ENCODE measurements around the gene KCTD3. TPM values are rescaled to one million over a fixed set of nuclear protein-coding genes. Genes with fewer than 3 reads are reported as not detected.

Gene KCTD3
- total and polyA plus RNA-seq, 2 of the 13 experiments (the other 11 are each of a cell fraction or from before 2014, with no cell fraction given): 49.8 to 68.1 TPM

- Histone ChIP-seq H2AFZ (ENCODE audit: low read length) (no peak overlapping the region), H3K4me3 (replicated peaks in 1 of 3; ENCODE audit: insufficient read depth in 1 of 3, low read depth in 2 of 3, low read length in 3 of 3) (no peak overlapping the region), H3K27me3 (ENCODE audit: control insufficient read depth in 1 of 2, insufficient read depth in 2 of 2, low read length in 2 of 2) (no peaks in the 10 kb centered on the region), H3K9ac (ENCODE audit: insufficient read depth, low read depth, low read length) (no peak overlapping the region), H3K79me2 (ENCODE audit: insufficient read depth, low read length) (peaks cover 5% of the 10 kb centered on the region), H4K20me1 (ENCODE audit: insufficient read depth, low read length) (0 out of 2 replicates have a peak, but pooled peaks cover 3% of the 10 kb centered on the region), H3K4me2 (ENCODE audit: low read depth, low read length) (no peak overlapping the region), H3K36me3 (replicated peaks in 1 of 2; ENCODE audit: control insufficient read depth in 1 of 2, insufficient read depth in 2 of 2, low read length in 2 of 2) (peaks cover 3 to 31% of the 10 kb centered on the region in 2 experiments), H3K9me3 (ENCODE audit: low read length) (no peaks in the 10 kb centered on the region), H3K27ac (ENCODE audit: extremely low read length, insufficient read depth, low read length) (no peak overlapping the region), H3K4me1 (ENCODE audit: insufficient read depth, low read length) (peaks cover 26% of the 10 kb centered on the region)
- CTCF ChIA-PET (ENCODE audit: low intra/inter-chr PET ratio, low total read pairs): no interaction called here
- BruUV-seq (replicated peaks): no TSS peak
- POLR2A ChIA-PET: no interaction called here
- in situ Hi-C loops (cut with HindIII; ENCODE audit: extremely low pct_ligation_motif_present, low pct_unique_long_range_greater_than_20kb): no loop called here
- ATAC-seq (no peak), DNase-seq (ENCODE audit: low spot score) (no peak), FAIRE-seq (no peak)
- intact Hi-C loops (cut with micrococcal nuclease; ENCODE audit: unreplicated experiment): loop anchor here (5.0 kb wide), 1 partner anchor 81 kb away; no protein-coding TSS in a partner anchor
- 98% methylated on average over 4 of the region's 4 CpGs for WGBS (ENCODE audit: low lambda C conversion rate)
- TF ChIP-seq GATA4 (IDR thresholded peaks at IDR 0.05; ENCODE audit: borderline replicate concordance, low read depth): no peak
- TF ChIP-seq IRX3 (CRISPR knock-in tag; IDR thresholded peaks at IDR 0.05; ENCODE audit: borderline replicate concordance, low read depth): no peak
- no peak for TF ChIP-seq ZNF354B (CRISPR knock-in tag; IDR thresholded peaks at IDR 0.05)
- TF ChIP-seq PHB2 (IDR thresholded peaks at IDR 0.05; ENCODE audit: partially characterized antibody): no peak
- TF ChIP-seq MIER2 (CRISPR knock-in tag; IDR thresholded peaks at IDR 0.05): no peak
- TF ChIP-seq, protein P1, sequence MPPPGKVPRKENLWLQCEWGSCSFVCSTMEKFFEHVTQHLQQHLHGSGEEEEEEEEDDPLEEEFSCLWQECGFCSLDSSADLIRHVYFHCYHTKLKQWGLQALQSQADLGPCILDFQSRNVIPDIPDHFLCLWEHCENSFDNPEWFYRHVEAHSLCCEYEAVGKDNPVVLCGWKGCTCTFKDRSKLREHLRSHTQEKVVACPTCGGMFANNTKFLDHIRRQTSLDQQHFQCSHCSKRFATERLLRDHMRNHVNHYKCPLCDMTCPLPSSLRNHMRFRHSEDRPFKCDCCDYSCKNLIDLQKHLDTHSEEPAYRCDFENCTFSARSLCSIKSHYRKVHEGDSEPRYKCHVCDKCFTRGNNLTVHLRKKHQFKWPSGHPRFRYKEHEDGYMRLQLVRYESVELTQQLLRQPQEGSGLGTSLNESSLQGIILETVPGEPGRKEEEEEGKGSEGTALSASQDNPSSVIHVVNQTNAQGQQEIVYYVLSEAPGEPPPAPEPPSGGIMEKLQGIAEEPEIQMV (CRISPR knock-in tag; IDR thresholded peaks at IDR 0.05; ENCODE audit: low read depth): no peak
- no peak for TF ChIP-seq AHR (CRISPR knock-in tag; IDR thresholded peaks at IDR 0.05)
- TF ChIP-seq, protein P2, sequence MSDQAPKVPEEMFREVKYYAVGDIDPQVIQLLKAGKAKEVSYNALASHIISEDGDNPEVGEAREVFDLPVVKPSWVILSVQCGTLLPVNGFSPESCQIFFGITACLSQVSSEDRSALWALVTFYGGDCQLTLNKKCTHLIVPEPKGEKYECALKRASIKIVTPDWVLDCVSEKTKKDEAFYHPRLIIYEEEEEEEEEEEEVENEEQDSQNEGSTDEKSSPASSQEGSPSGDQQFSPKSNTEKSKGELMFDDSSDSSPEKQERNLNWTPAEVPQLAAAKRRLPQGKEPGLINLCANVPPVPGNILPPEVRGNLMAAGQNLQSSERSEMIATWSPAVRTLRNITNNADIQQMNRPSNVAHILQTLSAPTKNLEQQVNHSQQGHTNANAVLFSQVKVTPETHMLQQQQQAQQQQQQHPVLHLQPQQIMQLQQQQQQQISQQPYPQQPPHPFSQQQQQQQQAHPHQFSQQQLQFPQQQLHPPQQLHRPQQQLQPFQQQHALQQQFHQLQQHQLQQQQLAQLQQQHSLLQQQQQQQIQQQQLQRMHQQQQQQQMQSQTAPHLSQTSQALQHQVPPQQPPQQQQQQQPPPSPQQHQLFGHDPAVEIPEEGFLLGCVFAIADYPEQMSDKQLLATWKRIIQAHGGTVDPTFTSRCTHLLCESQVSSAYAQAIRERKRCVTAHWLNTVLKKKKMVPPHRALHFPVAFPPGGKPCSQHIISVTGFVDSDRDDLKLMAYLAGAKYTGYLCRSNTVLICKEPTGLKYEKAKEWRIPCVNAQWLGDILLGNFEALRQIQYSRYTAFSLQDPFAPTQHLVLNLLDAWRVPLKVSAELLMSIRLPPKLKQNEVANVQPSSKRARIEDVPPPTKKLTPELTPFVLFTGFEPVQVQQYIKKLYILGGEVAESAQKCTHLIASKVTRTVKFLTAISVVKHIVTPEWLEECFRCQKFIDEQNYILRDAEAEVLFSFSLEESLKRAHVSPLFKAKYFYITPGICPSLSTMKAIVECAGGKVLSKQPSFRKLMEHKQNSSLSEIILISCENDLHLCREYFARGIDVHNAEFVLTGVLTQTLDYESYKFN (CRISPR knock-in tag; conservative IDR thresholded peaks at IDR 0.05): no peak
- no peak for TF ChIP-seq ZNF225 (CRISPR knock-in tag; IDR thresholded peaks at IDR 0.05)
- TF ChIP-seq, protein P3, sequence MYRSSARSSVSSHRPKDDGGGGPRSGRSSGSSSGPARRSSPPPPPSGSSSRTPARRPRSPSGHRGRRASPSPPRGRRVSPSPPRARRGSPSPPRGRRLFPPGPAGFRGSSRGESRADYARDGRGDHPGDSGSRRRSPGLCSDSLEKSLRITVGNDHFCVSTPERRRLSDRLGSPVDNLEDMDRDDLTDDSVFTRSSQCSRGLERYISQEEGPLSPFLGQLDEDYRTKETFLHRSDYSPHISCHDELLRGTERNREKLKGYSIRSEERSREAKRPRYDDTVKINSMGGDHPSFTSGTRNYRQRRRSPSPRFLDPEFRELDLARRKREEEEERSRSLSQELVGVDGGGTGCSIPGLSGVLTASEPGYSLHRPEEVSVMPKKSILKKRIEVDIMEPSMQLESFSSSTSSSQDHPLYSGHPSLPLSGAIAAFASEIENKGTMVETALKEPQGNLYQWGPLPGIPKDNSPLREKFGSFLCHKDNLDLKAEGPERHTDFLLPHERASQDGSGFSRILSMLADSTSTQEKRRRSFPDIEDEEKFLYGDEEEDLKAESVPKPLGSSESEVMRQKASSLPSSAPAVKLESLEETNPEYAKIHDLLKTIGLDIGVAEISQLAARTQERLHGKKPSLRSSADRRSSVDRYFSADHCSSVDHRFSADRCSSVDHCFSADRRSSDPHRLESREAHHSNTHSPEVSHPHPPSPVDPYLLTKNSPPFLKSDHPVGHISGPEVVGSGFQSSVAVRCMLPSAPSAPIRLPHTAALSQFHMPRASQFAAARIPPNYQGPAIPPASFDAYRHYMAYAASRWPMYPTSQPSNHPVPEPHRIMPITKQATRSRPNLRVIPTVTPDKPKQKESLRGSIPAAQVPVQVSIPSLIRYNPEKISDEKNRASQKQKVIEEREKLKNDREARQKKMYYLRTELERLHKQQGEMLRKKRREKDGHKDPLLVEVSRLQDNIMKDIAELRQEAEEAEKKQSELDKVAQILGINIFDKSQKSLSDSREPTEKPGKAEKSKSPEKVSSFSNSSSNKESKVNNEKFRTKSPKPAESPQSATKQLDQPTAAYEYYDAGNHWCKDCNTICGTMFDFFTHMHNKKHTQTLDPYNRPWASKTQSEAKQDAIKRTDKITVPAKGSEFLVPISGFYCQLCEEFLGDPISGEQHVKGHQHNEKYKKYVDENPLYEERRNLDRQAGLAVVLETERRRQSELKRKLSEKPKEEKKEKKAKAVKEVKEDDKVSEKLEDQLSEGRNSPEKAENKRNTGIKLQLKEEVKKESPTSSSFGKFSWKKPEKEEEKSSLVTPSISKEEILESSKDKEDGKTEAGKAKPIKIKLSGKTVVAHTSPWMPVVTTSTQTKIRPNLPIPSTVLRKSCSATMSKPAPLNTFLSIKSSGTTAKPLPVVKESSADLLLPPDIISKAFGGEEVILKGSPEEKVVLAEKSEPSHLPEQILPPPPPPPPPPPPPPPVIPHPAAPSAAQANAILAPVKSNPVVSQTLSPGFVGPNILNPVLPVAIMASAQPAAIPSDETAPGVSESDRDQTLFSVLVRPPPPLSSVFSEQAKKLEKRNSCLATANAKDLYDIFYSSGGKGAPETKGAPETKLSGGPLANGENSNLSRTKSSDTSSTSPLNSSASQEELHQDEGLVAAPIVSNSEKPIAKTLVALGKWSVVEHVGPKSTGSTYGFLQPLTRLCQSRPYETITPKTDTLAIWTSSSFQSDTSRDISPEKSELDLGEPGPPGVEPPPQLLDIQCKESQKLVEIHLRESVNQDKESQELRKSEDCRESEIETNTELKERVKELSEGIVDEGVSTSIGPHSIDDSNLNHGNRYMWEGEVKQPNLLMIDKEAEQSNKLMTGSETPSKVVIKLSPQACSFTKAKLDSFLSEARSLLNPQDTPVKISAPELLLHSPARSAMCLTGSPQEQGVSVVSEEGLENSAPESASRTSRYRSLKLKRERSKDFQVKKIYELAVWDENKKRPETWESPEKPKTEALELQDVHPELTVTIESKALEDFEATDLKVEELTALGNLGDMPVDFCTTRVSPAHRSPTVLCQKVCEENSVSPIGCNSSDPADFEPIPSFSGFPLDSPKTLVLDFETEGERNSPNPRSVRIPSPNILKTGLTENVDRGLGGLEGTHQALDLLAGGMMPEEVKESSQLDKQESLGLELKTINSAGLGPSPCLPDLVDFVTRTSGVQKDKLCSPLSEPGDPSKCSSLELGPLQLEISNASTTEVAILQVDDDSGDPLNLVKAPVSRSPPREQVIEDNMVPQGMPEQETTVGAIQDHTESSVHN (CRISPR knock-in tag; IDR thresholded peaks at IDR 0.05): no peak
Measured at GRCh38 chr1:215608646-215609045, 41.5 kb downstream of the KCTD3 start.

Measured in HepG2 (cell line).